Hepatocyte (in vitro differentiated cells): ENCODE results near the gene OPRM1.

Source experiments
- EZH2 ChIP-seq: fragments of 200-600 bp; sonication (generic); IDR thresholded peaks from 2 replicates; pipeline ENCODE4 v1.6.1; 2016; ENCODE audit warnings: antibody characterized with exemption, mild to moderate bottlenecking, borderline replicate concordance
- EZH2phosphoT487 ChIP-seq: fragments of 200-600 bp; sonication (generic); IDR thresholded peaks from one replicate; pipeline ENCODE4 v1.6.1; 2018; ENCODE audit warnings: antibody characterized with exemption, mild to moderate bottlenecking, low read depth, moderate library complexity; ENCODE audit not compliant: unreplicated experiment, severe bottlenecking
- TF ChIP-seq, protein P1 (sequence below): fragments of 200-600 bp; sonication (generic); IDR thresholded peaks from 2 replicates; pipeline ENCODE4 v1.5.1; 2016; ENCODE audit warnings: antibody characterized with exemption, mild to moderate bottlenecking; ENCODE audit not compliant: poor library complexity

DNA sequence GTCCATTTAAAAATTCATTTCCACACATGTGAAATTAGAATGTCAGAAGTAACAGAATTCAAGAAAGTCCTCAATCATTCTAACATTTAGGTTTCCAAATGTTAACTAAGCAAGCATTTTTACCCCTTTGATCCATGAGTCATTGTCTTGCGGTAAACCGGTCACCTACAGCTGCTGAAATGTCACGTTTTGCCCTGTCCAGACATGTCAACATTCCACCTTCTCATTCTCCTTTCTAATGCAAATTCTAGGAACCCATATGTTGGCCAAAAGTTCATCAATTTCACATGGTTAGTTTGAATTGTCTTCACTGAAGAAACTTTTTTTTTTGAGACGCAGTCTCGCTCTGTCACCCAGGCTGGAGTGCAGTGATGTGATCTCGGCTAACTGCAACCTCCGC lies 200.4 kb downstream of the OPRM1 start:
- TF ChIP-seq EZH2 (no peak), EZH2phosphoT487 (no peak)
- TF ChIP-seq, protein P1, sequence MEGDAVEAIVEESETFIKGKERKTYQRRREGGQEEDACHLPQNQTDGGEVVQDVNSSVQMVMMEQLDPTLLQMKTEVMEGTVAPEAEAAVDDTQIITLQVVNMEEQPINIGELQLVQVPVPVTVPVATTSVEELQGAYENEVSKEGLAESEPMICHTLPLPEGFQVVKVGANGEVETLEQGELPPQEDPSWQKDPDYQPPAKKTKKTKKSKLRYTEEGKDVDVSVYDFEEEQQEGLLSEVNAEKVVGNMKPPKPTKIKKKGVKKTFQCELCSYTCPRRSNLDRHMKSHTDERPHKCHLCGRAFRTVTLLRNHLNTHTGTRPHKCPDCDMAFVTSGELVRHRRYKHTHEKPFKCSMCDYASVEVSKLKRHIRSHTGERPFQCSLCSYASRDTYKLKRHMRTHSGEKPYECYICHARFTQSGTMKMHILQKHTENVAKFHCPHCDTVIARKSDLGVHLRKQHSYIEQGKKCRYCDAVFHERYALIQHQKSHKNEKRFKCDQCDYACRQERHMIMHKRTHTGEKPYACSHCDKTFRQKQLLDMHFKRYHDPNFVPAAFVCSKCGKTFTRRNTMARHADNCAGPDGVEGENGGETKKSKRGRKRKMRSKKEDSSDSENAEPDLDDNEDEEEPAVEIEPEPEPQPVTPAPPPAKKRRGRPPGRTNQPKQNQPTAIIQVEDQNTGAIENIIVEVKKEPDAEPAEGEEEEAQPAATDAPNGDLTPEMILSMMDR: no peak
